Inflammatory macrophage treated with lipopolysaccharide for 4 hours (primary cell): ENCODE data around the gene GLI3.

Source experiments
- DNase-seq: peaks from one replicate; pipeline ENCODE4 v3.0.0-alpha.2; 2020

GLI3 gene

GRCh38 chr7:41912426-41912825 lies 324.6 kb downstream of the GLI3 start:
- no peak for DNase-seq

- DNase-seq: no peak
These were observed 325.2 kb downstream of the GLI3 start for GRCh38 chr7:41911792-41912191.
